HEK293T (cell line): ENCODE measurements around the gene ARHGAP27.

Source experiments
- ARNT ChIP-seq: fragments of 450-650 bp; IDR thresholded peaks from 2 replicates; pipeline ENCODE4 v1.6.1; 2017; ENCODE audit warnings: mild to moderate bottlenecking
- BHLHE40 ChIP-seq: fragments of 450-650 bp; IDR thresholded peaks from 2 replicates; pipeline ENCODE4 v1.6.1; 2016; ENCODE audit warnings: mild to moderate bottlenecking, moderate library complexity, borderline replicate concordance
- CTBP1 ChIP-seq: fragments of 450-650 bp; IDR thresholded peaks from 2 replicates; pipeline ENCODE4 v1.6.1; 2016; ENCODE audit warnings: borderline replicate concordance
- FOXA1 ChIP-seq: fragments of 450-650 bp; IDR thresholded peaks from 2 replicates; pipeline ENCODE4 v1.6.1; 2016; ENCODE audit warnings: mild to moderate bottlenecking
- FOXK2 ChIP-seq: fragments of 450-650 bp; IDR thresholded peaks from 2 replicates; pipeline ENCODE4 v1.6.1; 2016; ENCODE audit warnings: mild to moderate bottlenecking
- FOXM1 ChIP-seq: fragments of 450-650 bp; IDR thresholded peaks from 2 replicates; pipeline ENCODE4 v1.6.1; 2017; ENCODE audit warnings: mild to moderate bottlenecking, borderline replicate concordance
- HDGF ChIP-seq: fragments of 450-650 bp; IDR thresholded peaks from 2 replicates; pipeline ENCODE4 v1.6.1; 2017; ENCODE audit warnings: antibody characterized with exemption, borderline replicate concordance
- NFRKB ChIP-seq: fragments of 450-650 bp; IDR thresholded peaks from 2 replicates; pipeline ENCODE4 v1.6.1; 2016; ENCODE audit warnings: mild to moderate bottlenecking, moderate library complexity
- PKNOX1 ChIP-seq: fragments of 450-650 bp; IDR thresholded peaks from 2 replicates; pipeline ENCODE4 v1.6.1; 2016
- SP1 ChIP-seq: fragments of 450-650 bp; IDR thresholded peaks from 2 replicates; pipeline ENCODE4 v1.6.1; 2017
- SUZ12 ChIP-seq: fragments of 450-650 bp; IDR thresholded peaks from 2 replicates; pipeline ENCODE4 v1.6.1; 2016; ENCODE audit warnings: mild to moderate bottlenecking
- TARDBP ChIP-seq: fragments of 450-650 bp; IDR thresholded peaks from 2 replicates; pipeline ENCODE4 v1.6.1; 2016
- ZNF384 ChIP-seq: fragments of 450-650 bp; IDR thresholded peaks from 2 replicates; pipeline ENCODE4 v1.6.1; 2016

GRCh38 chr17:45366049-45366448, 66.6 kb downstream of the ARHGAP27 start:
- TF ChIP-seq TARDBP (no peak), BHLHE40 (no peak), HDGF (no peak), FOXK2 (no peak), PKNOX1 (no peak), SP1 (no peak), NFRKB (no peak), FOXM1 (no peak), SUZ12 (no peak), FOXA1 (no peak), ZNF384 (no peak), CTBP1 (no peak), ARNT (no peak)
